K562 (cell line): ENCODE measurements around the gene PDK1. TPM values are rescaled to one million over a fixed set of nuclear protein-coding genes. Genes with fewer than 3 reads are reported as not detected.

Experiments used
- ATAC-seq: fragments of 200-7000 bp; cut with Tn5 transposase; 3 replicates; pipeline ENCODE4 v1.9.1; 2020; ENCODE audit warnings: moderate library complexity
- BruUV-seq: library from RNA; stranded (reverse); fragments of 400-500 nt; replicated peaks from 2 replicates; lab custom pipeline; 2021; lab: Mats Ljungman, UMichigan
- CTCF ChIA-PET: fragments of 300-600 bp; formaldehyde crosslinking; extraction: SDS; loops from one replicate; lab custom pipeline; 2021; ENCODE audit warnings: low intra/inter-chr PET ratio; lab: Yijun Ruan, JAX
- POLR2A ChIA-PET: fragments of 300-600, 350-650 bp; sonication (Branson Sonifier 250); formaldehyde crosslinking; extraction: SDS; loops from one replicate; lab custom pipeline; 2021; ENCODE audit warnings: antibody characterized with exemption, inconsistent platforms; lab: Yijun Ruan, JAX
- DNase-seq, 4 experiments: peaks; one replicate each; pipeline versions ENCODE4 v3.0.0 to v3.0.0-alpha.2; 2011 to 2018; ENCODE audit warnings: low spot score in 3 of 4, mixed read lengths in 3 of 4; ENCODE audit errors: extremely low read depth in 1 of 4
- FAIRE-seq: peaks from 2 replicates; lab custom pipeline; 2011; peaks lifted over from hg19 to GRCh38; lab: Jason Lieb, UNC
- H2AFZ ChIP-seq: 2 replicates; pipeline ENCODE4 v1.6.0; 2011; ENCODE audit warnings: low read depth, low read length, control low read depth, inconsistent platforms
- H3K27ac ChIP-seq: fragments of 200-600 bp; 3 replicates; pipeline ENCODE4 v1.8.0; 2011; ENCODE audit warnings: low read depth, mild to moderate bottlenecking, control low read depth, inconsistent platforms, low read length, moderate library complexity, mixed read lengths; ENCODE audit errors: extremely low read depth
- H3K27me3 ChIP-seq, 2 experiments: fragments of 300-600 bp in 1 of 2; 2 replicates in 1 of 2; 3 replicates in 1 of 2; pipeline versions ENCODE4 v1.6.0 to v1.8.0; 2011; ENCODE audit warnings: inconsistent platforms in 2 of 2, low read length in 2 of 2, mild to moderate bottlenecking in 1 of 2, mixed read lengths in 1 of 2, moderate library complexity in 1 of 2; ENCODE audit not compliant: control insufficient read depth in 2 of 2, insufficient read depth in 2 of 2
- H3K36me3 ChIP-seq: fragments of 300-600 bp; 3 replicates; pipeline ENCODE4 v1.8.0; 2011; ENCODE audit warnings: mild to moderate bottlenecking, low read length, inconsistent platforms; ENCODE audit not compliant: control insufficient read depth, insufficient read depth
- H3K4me1 ChIP-seq, 2 experiments: fragments of 200-600 bp in 1 of 2; replicated peaks in 1 of 2; 2 replicates in 1 of 2; 3 replicates in 1 of 2; pipeline versions ENCODE4 v1.5.1 to v1.8.0; 2011; ENCODE audit warnings: inconsistent platforms in 2 of 2, low read length in 2 of 2, mild to moderate bottlenecking in 1 of 2, mixed read lengths in 1 of 2, moderate library complexity in 1 of 2; ENCODE audit not compliant: control insufficient read depth in 2 of 2, insufficient read depth in 2 of 2
- H3K4me2 ChIP-seq: 2 replicates; pipeline ENCODE4 v1.6.1; 2011; ENCODE audit warnings: low read length, control low read depth, inconsistent platforms, mixed read lengths; ENCODE audit not compliant: insufficient read depth
- H3K4me3 ChIP-seq: fragments of 200-600 bp; sonication (generic), shearing (Covaris generic); 2 replicates; pipeline ENCODE4 v1.5.1; 2016; ENCODE audit warnings: control low read depth, inconsistent platforms
- H3K79me2 ChIP-seq: fragments of 200-600 bp; 3 replicates; pipeline ENCODE4 v1.8.0; 2011; ENCODE audit warnings: low read length, inconsistent platforms; ENCODE audit not compliant: control insufficient read depth, insufficient read depth
- H3K9ac ChIP-seq, 2 experiments: 2 replicates each; pipeline versions ENCODE4 v1.6.0 to v1.6.1; 2011; ENCODE audit warnings: low read depth in 2 of 2, low read length in 2 of 2, control low read depth in 1 of 2, inconsistent platforms in 1 of 2, mild to moderate bottlenecking in 1 of 2, mixed read lengths in 1 of 2; ENCODE audit not compliant: insufficient read depth in 1 of 2
- H3K9me1 ChIP-seq: one replicate; pipeline ENCODE4 v1.6.0; 2011; ENCODE audit warnings: inconsistent platforms, mild to moderate bottlenecking, low read length, moderate library complexity; ENCODE audit not compliant: control insufficient read depth, insufficient read depth
- H3K9me3 ChIP-seq: replicated peaks from 2 replicates; pipeline ENCODE4 v1.5.1; 2011; ENCODE audit warnings: low read depth, low read length, inconsistent platforms; ENCODE audit not compliant: control insufficient read depth, insufficient read depth
- H4K20me1 ChIP-seq: replicated peaks from 2 replicates; pipeline ENCODE4 v1.6.1; 2011; ENCODE audit warnings: low read length, inconsistent platforms, mixed read lengths; ENCODE audit not compliant: control insufficient read depth, insufficient read depth
- DDX20 ChIP-seq: fragments of 450-650 bp; IDR thresholded peaks from 2 replicates; pipeline ENCODE4 v1.6.1; 2016; ENCODE audit warnings: missing genetic modification characterization, low read depth, mild to moderate bottlenecking, missing compliant biosample characterization, moderate library complexity
- ELF4 ChIP-seq: fragments of 450-650 bp; formaldehyde crosslinking; IDR thresholded peaks from 2 replicates; pipeline ENCODE4 v1.4.0; 2022; ENCODE audit warnings: missing genetic modification characterization
- EP300 ChIP-seq: IDR thresholded peaks from 2 replicates; pipeline ENCODE4 v1.6.1; 2012; ENCODE audit warnings: low read length, improper control_type of control experiment
- HCFC1 ChIP-seq: IDR thresholded peaks from 2 replicates; pipeline ENCODE4 v1.6.1; 2012; ENCODE audit warnings: low read depth, low read length, improper control_type of control experiment
- HDAC1 ChIP-seq, 2 experiments: fragments of 450-650 bp; IDR thresholded peaks; 2 replicates each; pipeline ENCODE4 v1.6.1; 2016 to 2017; ENCODE audit warnings: inconsistent platforms in 1 of 2, mild to moderate bottlenecking in 1 of 2, moderate library complexity in 1 of 2
- MCM5 ChIP-seq: fragments of 450-650 bp; IDR thresholded peaks from 2 replicates; pipeline ENCODE4 v1.6.1; 2016; ENCODE audit warnings: low read depth
- MEIS2 ChIP-seq: fragments of 450-650 bp; IDR thresholded peaks from 2 replicates; pipeline ENCODE4 v1.6.1; 2014; ENCODE audit warnings: mild to moderate bottlenecking; ENCODE audit not compliant: partially characterized antibody
- MITF ChIP-seq: IDR thresholded peaks from 2 replicates; pipeline ENCODE4 v1.6.1; 2014; ENCODE audit warnings: antibody characterized with exemption
- MXD1 ChIP-seq: fragments of 250-450 bp; sonication (Bioruptor Pico); IDR thresholded peaks from 2 replicates; pipeline ENCODE4 v1.8.0; 2021; ENCODE audit warnings: borderline replicate concordance, mild to moderate bottlenecking, moderate library complexity; ENCODE audit not compliant: poor library complexity, severe bottlenecking
- NCOA2 ChIP-seq, 2 experiments: fragments of 450-650 bp; IDR thresholded peaks; 2 replicates each; pipeline ENCODE4 v1.6.1; 2018; ENCODE audit warnings: mild to moderate bottlenecking in 2 of 2, moderate library complexity in 1 of 2; ENCODE audit not compliant: partially characterized antibody in 2 of 2
- NCOA4 ChIP-seq: fragments of 450-650 bp; IDR thresholded peaks from 2 replicates; pipeline ENCODE4 v1.6.1; 2018; ENCODE audit warnings: mild to moderate bottlenecking; ENCODE audit not compliant: partially characterized antibody
- SOX6 ChIP-seq: fragments of 450-650 bp; IDR thresholded peaks from 2 replicates; pipeline ENCODE4 v1.6.1; 2014; ENCODE audit warnings: mild to moderate bottlenecking
- STAG1 ChIP-seq: sonication (generic); formaldehyde crosslinking; IDR thresholded peaks from 2 replicates; pipeline ENCODE4 v1.5.0; 2020; ENCODE audit warnings: missing genetic modification reagents, borderline replicate concordance
- TCF3 ChIP-seq: sonication (generic); formaldehyde crosslinking; IDR thresholded peaks from 2 replicates; pipeline ENCODE4 v1.4.0; 2020; ENCODE audit warnings: mild to moderate bottlenecking, missing genetic modification reagents
- ZBTB1 ChIP-seq: sonication (generic); formaldehyde crosslinking; IDR thresholded peaks from 2 replicates; pipeline ENCODE4 v1.8.1; 2023; ENCODE audit warnings: missing genetic modification reagents, low read depth, mild to moderate bottlenecking, borderline replicate concordance
- ZFX ChIP-seq: sonication (generic); formaldehyde crosslinking; IDR thresholded peaks from 2 replicates; pipeline ENCODE4 v1.8.0; 2022; ENCODE audit warnings: mild to moderate bottlenecking, missing genetic modification reagents, moderate library complexity
- ZNF121 ChIP-seq: sonication (generic); formaldehyde crosslinking; conservative IDR thresholded peaks from 2 replicates; pipeline ENCODE4 v1.8.0; 2022; ENCODE audit warnings: missing genetic modification reagents
- ZNF124 ChIP-seq: sonication (generic); formaldehyde crosslinking; IDR thresholded peaks from 2 replicates; pipeline ENCODE4 v1.8.1; 2022; ENCODE audit warnings: missing genetic modification reagents
- ZNF584 ChIP-seq: fragments of 200-800 bp; sonication (Bioruptor generic); IDR thresholded peaks from 2 replicates; pipeline ENCODE4 v1.6.1; 2016; ENCODE audit warnings: low read depth, mild to moderate bottlenecking, missing genetic modification characterization, missing compliant biosample characterization
- ZNF778 ChIP-seq: fragments of 450-650 bp; formaldehyde crosslinking; IDR thresholded peaks from 2 replicates; pipeline ENCODE4 v1.4.0; 2020; ENCODE audit warnings: mild to moderate bottlenecking, moderate library complexity
- ZZZ3 ChIP-seq: fragments of 450-650 bp; IDR thresholded peaks from 2 replicates; pipeline ENCODE4 v1.6.1; 2016; ENCODE audit warnings: antibody characterized with exemption, mild to moderate bottlenecking, moderate library complexity
- WGBS: fragments of 100-300 bp; shearing (Covaris generic); methylation state at CpG from one replicate; pipeline ENCODE4 v1.1.6; 2016; ENCODE audit warnings: low coverage, mixed read lengths; ENCODE audit not compliant: insufficient coverage; ENCODE audit errors: missing lambda C conversion rate; 5-methylcytosine and 5-hydroxymethylcytosine counted together
- in situ Hi-C: fragments of 300-500 bp; cut with MboI; formaldehyde crosslinking; loops from 4 replicates; pipeline ENCODE4 v1.15.0; 2018; ENCODE audit warnings: inconsistent platforms, mixed read lengths
- intact Hi-C: fragments of 100-400 bp; cut with micrococcal nuclease; formaldehyde crosslinking; loops from 2 replicates; pipeline ENCODE4 v1.14.2; 2022
- polyA plus RNA-seq, 8 experiments: library from polyadenylated mRNA; depleted of rRNA in 4 of 8; stranded (reverse) in 5 of 8; unstranded in 3 of 8; fragments of >200 nt; fragmentation: Nextera tagmentation in 2 of 8; fragmentation: Illumina TruSeq in 1 of 8; extraction: Ambion mirVana in 2 of 8; extraction: Trizol in 1 of 8; gene quantifications; 2 replicates each; pipeline versions ENCODE4 v1.2.1 to v1.2.3, GENCODE V29; 2011 to 2014; ENCODE audit warnings: inconsistent platforms in 1 of 8, missing spikeins in 1 of 8
- total RNA-seq, 7 experiments: library from RNA; depleted of rRNA in 6 of 7; stranded (reverse); fragments of >200 nt in 6 of 7; fragmentation: Illumina TruSeq in 2 of 7; extraction: Trizol in 2 of 7; gene quantifications; 2 replicates each; pipeline versions ENCODE4 v1.2.1 to v1.2.3, GENCODE V29; 2011 to 2021; ENCODE audit warnings: low replicate concordance in 1 of 7
- TF ChIP-seq, protein P1 (sequence below): fragments of 450-650 bp; formaldehyde crosslinking; IDR thresholded peaks from 2 replicates; pipeline ENCODE4 v1.4.0; 2022; ENCODE audit warnings: missing genetic modification characterization

The PDK1 gene
- total and polyA plus RNA-seq, 9 of the 15 experiments (the other 6 are each of a cell fraction or from before 2014, with no cell fraction given), result 3.5 to 176 (median 13.9) TPM

- no peaks in the 10 kb centered on the region for H3K9me3 ChIP-seq
- peaks cover 11% of the 10 kb centered on the region; the same call in 1 of the 2 replicates for H4K20me1 ChIP-seq
- H3K9ac ChIP-seq, result no peak overlapping the region
- H3K9me1 ChIP-seq, result peaks cover 4% of the 10 kb centered on the region
- intact Hi-C loops (no loop called here), in situ Hi-C loops (no loop called here)
- H3K36me3 ChIP-seq, result peaks cover 31% of the 10 kb centered on the region
- BruUV-seq, result no TSS peak
- 1% methylated on average over 6 of the region's 6 CpGs for WGBS
- no peak overlapping the region for H2AFZ ChIP-seq
- H3K4me2 ChIP-seq, result peak overlapping the region; percentile 54
- ChIA-PET POLR2A (interaction anchor here (0.8 to 1.6 kb wide), 8 partner anchors 10 to 47 kb away, joined by 3 to 7 read pairs (median 4); partner anchors contain the start of gene PDK1), CTCF (no interaction called here)
- peak; percentile 93 for FAIRE-seq
- peak overlapping the region; percentile 14; the same call in 1 of the 3 replicates for H3K27ac ChIP-seq
- peak; percentile 51 to 90 (median 69) for DNase-seq
- H3K4me1 ChIP-seq, result peaks cover 0 to 14% of the 10 kb centered on the region in 2 experiments; a peak in 2 of 5 replicates
- ATAC-seq, result peak; percentile 96
- no peaks in the 10 kb centered on the region for H3K79me2 ChIP-seq
- H3K27me3 ChIP-seq, result no peaks in the 10 kb centered on the region
- H3K4me3 ChIP-seq, result no peak overlapping the region
- TF ChIP-seq ZFX (CRISPR knock-in tag) (no peak), SOX6 (peak; percentile 93), ELF4 (peak; percentile 64; the same call in 1 of the 2 replicates), STAG1 (no peak), ZNF124 (CRISPR knock-in tag) (no peak), DDX20 (tag) (no peak), TCF3 (peak; percentile 97), ZBTB1 (CRISPR knock-in tag) (no peak), ZNF584 (CRISPR knock-in tag) (no peak), MITF (no peak), HDAC1 (IDR thresholded peaks at IDR 0.05) (peak; percentile 64 to 90; a peak in 3 of 4 replicates), ZNF121 (CRISPR knock-in tag) (no peak), NCOA4 (no peak), MEIS2 (peak; percentile 44), EP300 (peak; percentile 85; the same call in 1 of the 2 replicates), MCM5 (no peak), HCFC1 (no peak), NCOA2 (IDR thresholded peaks at IDR 0.05; ENCODE audit: partially characterized antibody in 2 of 2) (peak; percentile 25 to 43), ZNF778 (CRISPR knock-in tag) (no peak), MXD1 (no peak), ZZZ3 (no peak)
- TF ChIP-seq, protein P1, sequence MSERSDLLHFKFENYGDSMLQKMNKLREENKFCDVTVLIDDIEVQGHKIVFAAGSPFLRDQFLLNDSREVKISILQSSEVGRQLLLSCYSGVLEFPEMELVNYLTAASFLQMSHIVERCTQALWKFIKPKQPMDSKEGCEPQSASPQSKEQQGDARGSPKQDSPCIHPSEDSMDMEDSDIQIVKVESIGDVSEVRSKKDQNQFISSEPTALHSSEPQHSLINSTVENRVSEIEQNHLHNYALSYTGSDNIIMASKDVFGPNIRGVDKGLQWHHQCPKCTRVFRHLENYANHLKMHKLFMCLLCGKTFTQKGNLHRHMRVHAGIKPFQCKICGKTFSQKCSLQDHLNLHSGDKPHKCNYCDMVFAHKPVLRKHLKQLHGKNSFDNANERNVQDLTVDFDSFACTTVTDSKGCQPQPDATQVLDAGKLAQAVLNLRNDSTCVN (CRISPR knock-in tag), result no peak
Observed at GRCh38 chr2:172600557-172601008, 44.7 kb downstream of the PDK1 start.
